Left ventricle myocardium superior (tissue), 1 donor: ENCODE data around the gene HYAL1. TPM values are rescaled to one million over a fixed set of nuclear protein-coding genes. Genes with fewer than 3 reads are reported as not detected.
A peak's percentile ranks its signal among the peaks of the same experiment; 100 is the strongest.
"Not testable (repeated sequence)": the region's sequence is repeated elsewhere in the genome, so short reads cannot be mapped to it uniquely, and the experiment has no call there.

Experiments
- ATAC-seq: fragments of 200-7000 bp; cut with Tn5 transposase; one replicate; pipeline ENCODE4 v1.9.1; 2020; ENCODE audit warnings: mild to moderate bottlenecking, moderate library complexity
- DNase-seq: peaks from one replicate; pipeline ENCODE4 v3.0.0-alpha.2; 2020
- intact Hi-C: fragments of 100-400 bp; cut with micrococcal nuclease; formaldehyde crosslinking; loops from one replicate; pipeline ENCODE4 v1.11.0; 2022
- total RNA-seq: library from RNA; stranded (reverse); fragmentation: NEBNext Ultra II Directional; extraction: Animal tissue kit (Norgen Biotek cat#: 25700); gene quantifications from one replicate; pipeline ENCODE4 v1.2.1, GENCODE V29; 2021
- donor health status: DM: no; HTN: yes; CAD: no; lungs with severe emphysema.

Gene HYAL1
- total RNA-seq, 1 donor from 2014 or later: 70.0 TPM

DNA sequence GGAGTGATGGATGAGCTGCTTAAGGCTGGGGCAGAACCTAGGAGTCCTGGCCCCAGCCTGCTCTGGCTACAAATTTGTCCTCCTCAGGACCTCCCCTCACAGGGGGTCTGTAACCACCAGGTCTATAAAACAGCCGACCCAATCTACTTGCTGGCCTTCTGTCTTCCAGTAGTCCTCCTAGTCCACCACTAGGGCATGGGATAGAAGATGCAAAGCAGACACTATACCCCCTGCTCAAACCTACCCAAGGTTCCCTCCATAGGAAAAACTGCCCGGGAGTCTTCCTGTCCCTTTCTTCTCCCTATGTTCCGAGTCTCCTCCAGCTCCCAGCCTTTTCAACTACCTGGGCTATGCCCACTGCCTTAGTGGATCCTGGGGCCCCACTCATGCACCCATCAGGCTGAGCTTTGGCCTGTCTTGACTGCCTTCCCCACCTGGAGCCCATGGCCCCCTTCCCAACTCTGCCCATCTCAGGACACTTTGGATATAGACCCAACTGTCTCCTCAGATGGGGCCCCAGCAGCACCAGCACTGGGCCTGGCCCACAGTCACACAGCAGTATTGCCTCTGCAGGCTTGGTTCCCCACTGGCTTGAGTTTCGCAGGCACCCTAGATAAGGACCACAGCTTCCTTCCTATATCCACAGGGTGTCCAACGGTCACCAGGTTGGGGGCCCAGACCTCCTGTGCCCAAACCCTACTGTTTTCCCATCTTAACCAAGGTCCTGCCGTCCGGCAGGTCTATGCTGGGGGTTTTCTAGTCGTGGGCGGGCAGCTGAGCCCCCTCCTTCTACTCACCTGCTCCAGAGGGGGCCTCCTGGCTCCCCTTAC is 5.3 kb downstream of the HYAL1 start:
- intact Hi-C loops: no loop called here
- DNase-seq: no peak
- no peak for ATAC-seq

DNA sequence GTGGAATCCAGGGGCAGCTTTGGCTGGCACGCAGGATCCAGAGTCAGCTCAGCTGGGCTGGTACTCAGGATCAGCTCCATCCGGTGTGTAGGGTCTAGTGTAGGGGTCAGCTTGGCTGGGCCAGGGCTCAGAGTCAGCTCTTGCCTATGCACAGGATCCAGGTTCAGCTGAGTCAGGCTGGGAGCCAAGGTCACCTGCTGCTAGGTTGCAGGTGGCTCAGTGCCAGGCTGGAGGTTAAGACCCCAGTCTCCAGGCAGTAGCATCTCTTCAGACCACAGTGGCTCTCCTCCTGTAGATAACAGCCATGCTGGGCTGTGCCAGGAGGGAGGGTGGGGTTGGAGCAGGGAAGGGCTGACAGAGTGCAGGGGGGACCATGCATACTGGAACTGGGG is 6.0 kb downstream of the HYAL1 start:
- no peak for DNase-seq
- ATAC-seq: no peak
- intact Hi-C loops: no loop called here

- no peak for ATAC-seq
- intact Hi-C loops: no loop called here
These were observed 6.5 kb downstream of the HYAL1 start for GRCh38 chr3:50296721-50297383.

GRCh38 chr3:50295553-50296431 is 7.6 kb downstream of the HYAL1 start:
- intact Hi-C loops: no loop called here
- DNase-seq (no peak), ATAC-seq (no peak)

More at GRCh38 chr3:50296721-50297383, 6.5 kb downstream of the HYAL1 start:
- no peak for DNase-seq

- intact Hi-C loops: no loop called here
- ATAC-seq (no peak), DNase-seq (no peak)
These were observed 8.6 kb downstream of the HYAL1 start for GRCh38 chr3:50294492-50295403.

DNA sequence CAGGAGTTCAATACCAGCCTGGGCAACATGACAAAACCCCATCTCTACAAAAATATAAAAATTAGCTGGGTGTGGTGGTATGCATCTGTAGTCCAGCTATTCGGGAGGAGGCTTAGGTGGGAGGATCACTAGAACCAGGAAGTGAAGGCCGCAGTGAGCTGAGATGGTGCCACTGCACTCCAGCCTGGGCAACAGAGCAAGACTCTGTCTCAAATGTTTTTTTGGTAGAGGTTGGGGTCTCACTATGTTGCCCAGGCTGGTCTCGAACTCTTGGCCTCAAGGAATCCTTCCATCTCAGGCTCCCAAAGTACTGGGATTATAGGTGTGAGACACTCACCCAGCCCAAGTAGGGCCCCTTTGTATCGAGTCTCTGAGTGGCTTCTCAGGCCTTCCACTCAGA is 9.3 kb downstream of the HYAL1 start:
- DNase-seq (no peak), ATAC-seq (no peak)
- intact Hi-C loops: no loop called here

- ATAC-seq (no peak), DNase-seq (no peak)
- intact Hi-C loops: loop anchor here (2.0 kb wide), 1 partner anchor 18 kb away; no protein-coding TSS in a partner anchor
These were observed 10.1 kb downstream of the HYAL1 start for GRCh38 chr3:50293079-50293801.

DNA sequence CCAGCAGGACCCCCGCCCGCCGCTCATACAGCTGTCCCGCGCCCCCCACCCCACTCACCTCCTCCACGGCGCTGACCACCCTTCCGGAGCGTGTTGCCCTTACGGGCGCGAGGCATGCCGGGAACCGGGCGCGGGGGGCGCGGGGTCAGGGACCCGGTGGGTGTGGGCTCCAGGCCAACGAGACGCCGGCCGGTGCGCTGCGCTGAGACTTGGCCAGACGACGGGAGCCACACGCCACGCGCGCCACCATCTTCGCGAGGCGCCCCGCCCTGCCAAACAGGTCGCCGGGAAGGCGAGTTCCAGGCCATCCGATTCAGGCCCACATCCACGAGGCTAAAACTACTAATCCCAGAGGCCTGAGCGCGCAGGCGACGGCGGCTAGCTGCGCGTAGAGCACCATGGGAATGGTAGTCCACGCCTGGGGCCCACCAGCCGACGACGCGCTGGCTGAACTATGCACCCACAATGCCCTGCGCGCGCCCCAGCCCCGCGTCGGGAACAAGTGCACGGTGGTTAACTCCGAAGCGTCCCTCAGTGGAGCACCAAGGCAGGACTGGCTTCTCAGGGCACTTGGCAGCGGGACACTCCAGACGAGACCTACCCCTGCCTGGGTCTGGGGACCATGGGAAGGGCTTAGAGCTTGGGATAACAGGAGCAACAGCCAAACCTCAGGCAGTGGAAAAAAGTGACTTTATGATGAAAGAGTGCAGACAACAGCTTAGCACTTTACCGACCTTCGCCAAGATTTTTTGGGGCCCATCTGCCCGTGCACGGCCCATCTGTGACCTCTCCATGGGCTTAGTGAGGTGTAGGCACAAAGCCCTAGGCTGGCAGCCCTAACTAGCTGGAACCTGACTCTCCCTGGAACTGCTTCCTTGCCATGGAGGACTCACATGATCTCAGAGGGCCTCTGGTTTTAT is 11.0 kb downstream of the HYAL1 start, which contains the start of gene IFRD2:
Gene IFRD2, minus strand, starts transcription at position 271 of the 920 bp plus-strand sequence. Its CDS starts 155 bp downstream, at position 116.
- DNase-seq: peak; percentile 99
- intact Hi-C loops: loop anchor here (2.0 kb wide), 1 partner anchor 18 kb away; no protein-coding TSS in a partner anchor
- peak; percentile 94 for ATAC-seq

DNA sequence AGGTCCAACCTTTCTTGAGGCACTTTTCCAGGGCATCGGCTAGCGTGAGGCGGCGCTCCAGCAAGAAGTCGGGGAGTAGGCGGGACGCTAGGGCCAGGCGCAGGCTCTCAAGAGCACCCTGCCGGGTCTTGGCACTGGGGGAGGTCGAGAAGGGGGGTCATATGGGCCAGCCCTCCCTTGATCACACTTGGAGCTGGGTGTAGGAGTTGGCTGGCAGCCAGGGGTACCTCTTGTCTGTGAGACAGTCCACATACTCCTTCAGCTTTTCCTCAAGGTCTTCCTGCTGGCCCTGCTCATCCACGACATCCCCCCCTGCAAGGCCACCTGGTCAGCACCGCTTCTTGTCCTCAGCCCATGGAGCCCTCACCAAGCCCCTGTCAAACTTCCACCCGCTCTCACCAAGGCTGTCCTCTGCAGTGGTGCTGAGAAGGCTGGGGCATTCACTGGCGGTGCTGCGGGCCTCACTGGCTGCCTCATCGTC is 13.2 kb downstream of the HYAL1 start:
- DNase-seq (no peak), ATAC-seq (no peak)
- intact Hi-C loops: no loop called here

DNA sequence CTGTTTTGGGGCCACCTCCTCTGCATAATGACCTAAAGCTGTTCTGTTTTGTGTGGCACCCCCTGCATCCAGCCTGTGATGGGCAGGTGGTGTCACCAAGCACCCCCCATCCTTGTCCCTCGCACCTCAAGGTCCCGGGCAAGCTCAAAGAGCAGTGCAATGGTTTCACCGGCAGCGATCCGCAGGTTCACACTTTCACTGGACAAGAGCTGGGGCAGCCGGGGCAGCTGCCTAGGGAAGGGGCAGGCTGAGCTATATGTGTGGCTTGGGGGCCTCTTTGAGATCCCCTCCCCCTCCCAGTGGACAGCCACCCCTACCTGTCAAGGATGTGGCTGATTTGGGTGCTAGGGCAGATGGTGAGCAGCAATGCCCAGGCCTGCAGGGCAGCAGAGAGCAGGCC is 14.2 kb downstream of the HYAL1 start:
- ATAC-seq: no peak
- DNase-seq: no peak
- intact Hi-C loops: no loop called here

- ATAC-seq: no peak
- intact Hi-C loops: no loop called here
- no peak for DNase-seq
These were observed 14.9 kb downstream of the HYAL1 start for GRCh38 chr3:50288387-50289007.

- ATAC-seq (peak; percentile 65), DNase-seq (peak; percentile 82)
- intact Hi-C loops: no loop called here
These were observed 16.1 kb downstream of the HYAL1 start for GRCh38 chr3:50287262-50287661.

GRCh38 chr3:50286322-50287227 is 16.8 kb downstream of the HYAL1 start:
- peak; percentile 2 for ATAC-seq
- intact Hi-C loops: no loop called here
- no peak for DNase-seq

- ATAC-seq, intact Hi-C loops, DNase-seq: not testable (repeated sequence)
These were observed 19.3 kb downstream of the HYAL1 start for GRCh38 chr3:50284121-50284520.
